Activated T-helper 17 cell treated with anti-CD3 and anti-CD28 coated beads, Interleukin-2, amount 50 U/mL, for 72 hours (primary cell): ENCODE measurements around the gene QRFP. TPM values are rescaled to one million over a fixed set of nuclear protein-coding genes. Genes with fewer than 3 reads are reported as not detected.
A peak's percentile ranks its signal among the peaks of the same experiment; 100 is the strongest.

ENCODE experiments used
- ATAC-seq: fragments of 150-1000 bp; cut with Tn5 transposase; replicated peaks from 2 replicates; pipeline ENCODE4 v1.10.0; 2021; ENCODE audit warnings: mild to moderate bottlenecking, moderate library complexity
- H3K27ac Mint-ChIP-seq: one replicate; pipeline ENCODE4 v1.8.0; 2022; ENCODE audit warnings: mixed read lengths
- H3K27me3 Mint-ChIP-seq: one replicate; pipeline ENCODE4 v1.8.0; 2022; ENCODE audit warnings: mixed read lengths
- H3K36me3 Mint-ChIP-seq: one replicate; pipeline ENCODE4 v1.8.0; 2022; ENCODE audit warnings: low read depth, mild to moderate bottlenecking, mixed read lengths
- H3K4me1 Mint-ChIP-seq: one replicate; pipeline ENCODE4 v1.8.0; 2022; ENCODE audit warnings: mixed read lengths
- H3K4me3 Mint-ChIP-seq: one replicate; pipeline ENCODE4 v1.8.0; 2022; ENCODE audit warnings: mild to moderate bottlenecking, mixed read lengths
- H3K9me3 Mint-ChIP-seq: one replicate; pipeline ENCODE4 v1.8.0; 2022; ENCODE audit warnings: mixed read lengths
- total RNA-seq, 2 donors: library from RNA; stranded (reverse); gene quantifications; one replicate each; pipeline ENCODE4 v1.2.3, GENCODE V29; 2022

QRFP gene
- total RNA-seq, 2 donors from 2014 or later: not detected

DNA sequence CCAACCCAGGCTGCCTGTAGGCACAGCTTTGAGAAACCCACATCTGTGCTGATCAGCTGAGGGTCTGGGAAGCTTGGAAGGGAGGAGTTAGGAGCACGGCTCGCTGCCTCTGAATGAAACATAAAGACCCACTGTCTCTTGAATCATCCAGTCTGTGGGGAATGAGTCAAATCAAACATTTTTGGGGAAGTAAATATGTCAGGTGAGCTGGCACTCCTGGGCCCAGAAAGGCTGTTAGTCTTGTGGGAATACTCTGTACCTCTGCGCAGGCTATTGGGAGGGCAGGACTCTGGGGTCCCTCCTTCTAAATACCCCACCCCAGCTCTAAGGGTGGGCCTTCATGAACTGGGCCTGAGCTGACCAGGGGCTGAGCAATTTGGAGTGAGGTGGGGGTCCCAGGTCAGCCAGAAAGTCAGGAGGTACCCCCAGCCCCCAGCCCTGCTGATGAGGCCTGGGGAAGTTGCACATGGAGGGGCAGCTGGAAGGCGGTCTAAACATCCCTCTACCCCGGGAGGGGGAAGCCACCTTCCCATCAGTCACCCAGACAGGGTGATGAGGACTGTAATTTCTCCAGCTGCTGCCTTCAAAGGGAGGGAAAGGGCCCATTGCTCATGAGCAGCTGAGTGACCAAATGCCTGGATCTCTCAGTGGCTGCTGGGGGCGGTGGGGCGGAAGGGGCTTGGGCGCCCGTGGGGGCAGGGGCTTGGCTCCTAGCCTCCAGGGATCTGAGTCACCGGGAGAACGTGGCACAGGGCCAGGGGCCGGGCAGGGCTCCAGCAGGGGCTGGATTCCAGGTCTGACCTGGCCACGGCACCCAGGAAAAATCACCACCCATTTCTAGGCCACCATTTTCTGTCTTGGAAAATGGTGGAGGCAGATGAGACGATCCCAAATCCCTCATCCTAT lies 31.6 kb upstream of the QRFP start:
- H3K27ac Mint-ChIP-seq: no peak overlapping the region
- peaks cover 5% of the 10 kb centered on the region for H3K4me1 Mint-ChIP-seq
- no peak overlapping the region for H3K4me3 Mint-ChIP-seq
- peak; percentile 39 for ATAC-seq
- peaks cover 24% of the 10 kb centered on the region for H3K27me3 Mint-ChIP-seq
- H3K36me3 Mint-ChIP-seq: no peaks in the 10 kb centered on the region
- no peaks in the 10 kb centered on the region for H3K9me3 Mint-ChIP-seq

DNA sequence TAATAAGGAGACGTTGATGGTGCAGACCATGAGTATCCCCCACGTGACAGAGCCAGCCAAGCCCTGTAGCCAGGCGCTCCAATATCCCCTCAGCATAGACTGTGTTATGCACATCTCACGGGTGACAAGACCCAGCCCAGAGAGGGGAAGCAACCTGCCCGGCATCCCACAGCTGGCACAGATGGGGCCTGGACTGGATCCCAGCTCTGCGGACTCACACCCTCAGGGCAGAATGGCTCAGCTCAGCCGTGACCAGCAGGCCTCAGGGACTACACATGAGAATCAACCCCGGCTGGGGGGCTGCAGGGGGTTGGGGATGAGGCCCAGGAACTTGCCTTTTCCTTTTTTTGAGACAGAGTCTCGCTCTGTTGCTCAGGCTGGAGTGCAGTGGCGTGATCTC lies 30.7 kb upstream of the QRFP start:
- H3K9me3 Mint-ChIP-seq: no peaks in the 10 kb centered on the region
- no peaks in the 10 kb centered on the region for H3K36me3 Mint-ChIP-seq
- H3K4me3 Mint-ChIP-seq: no peak overlapping the region
- H3K27me3 Mint-ChIP-seq: peaks cover 22% of the 10 kb centered on the region
- H3K4me1 Mint-ChIP-seq: peaks cover under 1% of the 10 kb centered on the region
- H3K27ac Mint-ChIP-seq: no peak overlapping the region
- no peak for ATAC-seq

DNA sequence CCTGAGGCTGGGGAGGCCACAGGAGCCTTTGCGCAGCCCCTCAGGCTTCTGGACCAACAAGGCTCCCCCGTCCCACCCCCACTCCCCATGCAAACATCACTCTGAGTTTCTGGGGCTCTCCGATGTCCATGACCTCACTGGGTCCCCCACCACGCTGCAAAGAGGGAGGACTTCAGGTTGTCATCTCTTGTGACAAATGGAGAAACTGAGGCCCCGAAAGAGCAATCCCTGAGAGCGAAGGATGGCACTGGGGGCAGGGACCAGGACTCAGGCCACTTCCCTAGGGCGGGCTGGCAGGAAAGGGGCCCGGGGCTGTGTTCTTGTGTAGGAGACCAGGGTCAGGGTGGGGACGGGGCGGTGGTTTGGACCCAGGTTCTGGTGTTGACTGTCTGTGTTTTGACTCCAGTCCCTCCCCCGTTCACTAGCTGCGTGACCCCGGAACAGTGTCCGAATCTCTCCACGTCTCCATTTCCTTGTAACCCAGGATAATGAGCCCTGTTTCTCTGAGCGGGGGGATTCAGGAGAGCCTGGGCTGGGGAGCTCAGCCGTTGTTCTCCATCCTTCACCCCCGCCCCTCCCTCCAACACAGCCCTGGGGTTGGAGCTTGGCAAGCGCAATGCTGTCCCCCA lies 28.6 kb upstream of the QRFP start:
- H3K27ac Mint-ChIP-seq: no peak overlapping the region
- H3K9me3 Mint-ChIP-seq: no peaks in the 10 kb centered on the region
- H3K27me3 Mint-ChIP-seq: peaks cover 14% of the 10 kb centered on the region
- no peak overlapping the region for H3K4me3 Mint-ChIP-seq
- no peaks in the 10 kb centered on the region for H3K4me1 Mint-ChIP-seq
- no peaks in the 10 kb centered on the region for H3K36me3 Mint-ChIP-seq
- ATAC-seq: no peak

DNA sequence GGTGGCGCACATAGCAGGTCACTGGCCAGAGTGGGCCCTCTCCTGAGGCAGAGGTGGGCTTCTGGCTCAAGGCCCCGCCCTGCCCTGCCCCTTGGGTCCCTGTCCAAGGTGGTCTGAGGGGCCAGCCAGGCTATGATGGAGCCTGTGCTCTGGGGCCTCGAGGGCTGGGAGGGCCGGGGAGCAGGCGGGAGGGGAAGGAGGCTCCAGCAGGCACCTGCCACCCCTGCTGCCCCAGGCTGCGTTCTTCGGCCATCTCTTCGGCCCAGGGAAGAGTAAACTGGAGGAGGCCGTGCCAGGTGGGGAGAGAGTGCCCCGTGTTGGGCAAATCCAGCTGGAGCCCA lies 27.8 kb upstream of the QRFP start:
- Mint-ChIP-seq H3K27ac (no peak overlapping the region), H3K4me1 (no peaks in the 10 kb centered on the region), H3K4me3 (no peak overlapping the region), H3K36me3 (no peaks in the 10 kb centered on the region), H3K9me3 (no peaks in the 10 kb centered on the region), H3K27me3 (peaks cover 11% of the 10 kb centered on the region)
- ATAC-seq: no peak

DNA sequence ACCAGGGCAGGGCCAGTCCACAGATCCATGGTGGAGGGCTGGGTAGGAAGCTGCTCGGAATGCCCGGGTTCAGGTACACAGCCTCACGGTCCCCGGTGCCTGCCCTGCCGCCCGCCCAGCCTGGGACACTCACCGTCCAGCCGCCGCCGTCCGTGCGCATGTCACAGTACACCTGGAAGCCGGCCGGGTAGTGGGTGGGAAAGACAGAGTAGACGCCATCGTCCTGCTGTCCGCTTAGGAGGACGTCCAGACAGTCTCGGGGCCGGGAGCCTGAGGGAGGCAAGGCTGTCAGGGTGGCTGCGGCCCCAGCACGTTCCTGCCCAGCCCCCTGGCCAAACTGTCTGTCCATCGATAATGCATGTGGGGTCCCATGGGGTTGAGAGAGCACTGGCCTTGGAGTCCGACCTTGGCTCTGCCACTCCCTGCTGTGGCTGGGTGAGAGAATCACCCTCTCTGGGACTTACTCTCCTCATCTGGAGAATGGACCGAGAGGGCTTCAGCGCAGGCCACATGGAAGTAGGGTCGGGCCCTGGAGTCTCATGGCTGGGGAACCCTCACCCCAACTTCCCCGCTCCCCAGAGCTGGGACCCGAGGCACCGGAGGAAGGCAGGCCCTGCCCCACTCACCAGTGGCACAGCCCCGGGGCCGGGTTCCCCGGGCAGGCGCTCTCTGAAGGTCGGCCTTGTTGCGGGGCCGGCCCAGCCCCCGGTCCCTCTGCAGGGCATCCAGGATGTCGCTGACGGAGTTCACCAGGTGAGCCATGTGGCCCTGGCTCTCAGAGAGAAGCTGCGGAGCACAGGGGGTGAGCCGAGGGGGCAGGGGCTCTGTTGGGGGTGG lies 27.2 kb upstream of the QRFP start:
- Mint-ChIP-seq H3K27ac (no peak overlapping the region), H3K4me1 (no peaks in the 10 kb centered on the region), H3K9me3 (no peaks in the 10 kb centered on the region), H3K4me3 (no peak overlapping the region), H3K27me3 (peaks cover 11% of the 10 kb centered on the region), H3K36me3 (no peaks in the 10 kb centered on the region)
- no peak for ATAC-seq

DNA sequence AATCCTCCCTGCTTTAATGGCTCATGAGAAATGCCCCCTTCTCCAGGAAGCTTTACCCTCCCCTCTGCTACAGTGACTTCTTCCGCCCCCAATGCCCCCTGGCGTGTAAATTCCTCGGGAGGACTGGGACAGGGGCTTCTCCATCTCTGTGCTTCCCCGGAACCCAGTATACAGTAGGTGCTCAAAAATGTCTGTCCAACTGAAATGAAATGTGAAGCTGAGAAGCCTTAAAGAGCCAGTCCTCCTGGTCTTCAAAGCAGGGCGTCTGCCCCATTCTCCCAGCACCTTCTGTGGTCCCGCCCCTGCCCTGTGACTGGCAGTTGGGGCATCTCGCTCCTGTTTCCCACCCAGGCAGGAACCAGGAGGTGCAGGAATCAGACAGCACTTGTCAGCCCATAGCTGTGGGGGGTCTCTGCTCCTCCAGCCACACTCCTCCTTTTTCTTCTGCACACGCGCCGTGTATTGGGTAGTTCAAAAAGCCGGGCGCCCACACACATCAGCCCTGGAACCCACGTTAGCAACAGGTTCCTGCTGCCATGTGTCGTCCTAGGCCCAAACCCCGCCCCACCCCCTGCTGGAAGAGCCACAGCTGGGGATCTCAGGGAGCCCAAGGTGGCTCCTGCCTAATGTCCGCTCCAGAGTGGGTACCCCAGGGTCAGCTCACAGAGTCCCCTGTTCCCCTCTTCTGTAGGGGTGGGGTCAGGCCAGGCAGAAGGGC lies 26.4 kb upstream of the QRFP start:
- Mint-ChIP-seq H3K27me3 (peaks cover 9% of the 10 kb centered on the region), H3K4me3 (no peak overlapping the region), H3K4me1 (no peaks in the 10 kb centered on the region), H3K36me3 (no peaks in the 10 kb centered on the region), H3K27ac (no peak overlapping the region), H3K9me3 (no peaks in the 10 kb centered on the region)
- ATAC-seq: no peak

DNA sequence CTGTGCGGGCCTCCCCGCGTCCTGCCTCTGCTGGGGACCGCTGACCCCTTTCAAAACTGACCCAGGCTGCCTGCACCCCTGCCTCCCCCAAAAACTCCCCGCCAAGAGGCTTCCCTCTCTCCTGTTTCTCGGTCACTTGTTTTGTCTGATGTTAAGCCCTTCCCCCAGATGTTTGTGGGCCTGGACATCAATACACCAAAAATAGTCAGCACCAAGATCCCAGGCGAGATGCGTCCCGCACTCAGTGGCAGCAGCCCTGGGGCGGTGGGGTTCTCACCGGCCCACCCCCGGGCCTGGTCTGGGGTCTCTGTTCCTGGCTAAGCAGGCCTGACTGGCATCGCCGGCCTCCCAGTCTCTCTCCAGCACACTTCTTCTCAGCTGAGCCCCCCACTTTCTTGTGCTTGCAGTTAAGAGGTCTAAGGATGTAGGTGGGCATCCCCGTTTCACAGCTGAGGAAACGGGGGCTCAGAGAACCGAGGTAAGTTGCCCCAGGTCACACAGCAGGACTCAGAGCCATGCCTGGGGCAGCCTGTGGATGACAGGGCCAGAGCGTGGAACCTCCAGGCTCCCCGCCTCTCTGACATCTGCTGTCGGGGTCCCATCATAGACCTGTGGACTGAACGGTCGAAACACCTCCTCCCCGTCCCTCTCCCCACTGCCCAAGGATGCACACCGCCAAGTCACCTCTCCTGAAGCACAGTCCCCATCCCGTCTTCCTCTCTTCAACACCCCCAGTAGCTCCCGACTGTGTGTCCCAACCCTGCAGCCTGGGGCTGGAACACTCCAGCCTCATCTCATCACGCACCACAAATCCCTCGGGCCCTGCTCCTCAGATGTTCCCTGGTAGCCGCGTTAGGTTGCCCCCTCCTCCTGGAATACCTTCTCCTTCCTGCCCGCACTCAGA lies 25.6 kb upstream of the QRFP start:
- no peak overlapping the region for H3K4me3 Mint-ChIP-seq
- peaks cover 8% of the 10 kb centered on the region for H3K27me3 Mint-ChIP-seq
- H3K9me3 Mint-ChIP-seq: no peaks in the 10 kb centered on the region
- H3K4me1 Mint-ChIP-seq: no peaks in the 10 kb centered on the region
- no peaks in the 10 kb centered on the region for H3K36me3 Mint-ChIP-seq
- no peak for ATAC-seq
- no peak overlapping the region for H3K27ac Mint-ChIP-seq

DNA sequence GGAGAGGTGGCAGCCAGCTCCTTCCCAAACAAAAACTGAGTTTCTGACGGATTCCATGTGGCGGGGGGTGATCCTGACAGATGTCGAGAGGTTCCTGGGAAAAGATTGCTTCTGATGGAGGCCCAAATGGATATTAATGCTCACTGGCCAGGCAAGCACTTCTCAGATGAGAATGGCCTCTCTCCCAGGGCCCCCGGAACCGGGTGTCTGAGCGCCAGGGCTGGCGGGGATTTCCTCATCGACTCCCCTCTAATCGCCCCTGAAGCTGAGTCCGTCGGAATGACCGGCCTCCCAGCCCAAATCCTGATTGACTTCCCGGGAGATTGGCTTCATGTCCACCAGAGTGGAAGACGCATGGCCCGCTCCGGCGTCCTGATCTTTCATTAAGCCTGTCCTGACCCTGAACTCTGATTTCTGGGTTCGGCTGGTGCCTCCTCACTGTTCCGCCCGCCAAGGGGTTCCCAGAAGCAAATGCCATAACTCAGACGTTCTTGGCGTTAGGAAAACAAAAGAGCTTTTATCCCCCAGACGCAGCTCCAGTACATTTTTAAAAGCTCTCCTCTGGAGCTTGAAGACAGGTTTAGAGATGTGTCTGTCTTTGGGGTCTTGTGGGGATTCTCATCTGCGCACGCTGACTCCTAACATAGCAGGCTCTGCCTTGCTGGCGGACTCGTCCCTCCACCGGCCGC lies 24.8 kb upstream of the QRFP start:
- Mint-ChIP-seq H3K4me3 (no peak overlapping the region), H3K27ac (no peak overlapping the region), H3K27me3 (peaks cover 8% of the 10 kb centered on the region), H3K9me3 (no peaks in the 10 kb centered on the region), H3K4me1 (no peaks in the 10 kb centered on the region), H3K36me3 (no peaks in the 10 kb centered on the region)
- no peak for ATAC-seq

DNA sequence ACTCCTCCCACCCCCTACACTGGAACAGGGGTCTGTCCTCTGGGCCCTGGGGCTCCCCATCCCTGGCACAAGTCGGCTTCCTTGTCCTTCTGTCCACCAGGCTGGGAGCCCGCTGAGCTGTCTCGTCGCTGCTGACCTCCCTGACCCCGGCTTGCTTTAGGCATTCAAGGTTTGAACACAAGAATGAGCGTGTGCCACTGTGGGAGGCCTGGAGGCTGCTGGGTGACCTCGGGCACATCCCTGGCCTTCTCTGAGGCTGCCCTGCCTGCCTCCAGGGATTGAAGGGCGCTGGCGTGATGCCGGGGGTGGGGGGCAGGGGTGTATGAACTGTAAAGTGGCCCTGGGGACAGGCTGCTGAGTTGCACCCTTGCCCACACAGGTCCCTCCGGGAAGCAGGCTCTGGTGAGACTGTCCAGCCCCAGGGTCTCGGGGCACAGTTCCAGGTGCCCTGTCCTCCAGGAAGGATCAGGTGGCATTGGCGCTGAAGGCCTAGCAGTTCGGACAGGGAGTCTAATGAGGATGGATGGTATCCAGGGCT lies 24.2 kb upstream of the QRFP start:
- H3K27me3 Mint-ChIP-seq: peaks cover 8% of the 10 kb centered on the region
- H3K27ac Mint-ChIP-seq: no peak overlapping the region
- no peaks in the 10 kb centered on the region for H3K9me3 Mint-ChIP-seq
- no peaks in the 10 kb centered on the region for H3K4me1 Mint-ChIP-seq
- ATAC-seq: no peak
- no peaks in the 10 kb centered on the region for H3K36me3 Mint-ChIP-seq
- H3K4me3 Mint-ChIP-seq: no peak overlapping the region

DNA sequence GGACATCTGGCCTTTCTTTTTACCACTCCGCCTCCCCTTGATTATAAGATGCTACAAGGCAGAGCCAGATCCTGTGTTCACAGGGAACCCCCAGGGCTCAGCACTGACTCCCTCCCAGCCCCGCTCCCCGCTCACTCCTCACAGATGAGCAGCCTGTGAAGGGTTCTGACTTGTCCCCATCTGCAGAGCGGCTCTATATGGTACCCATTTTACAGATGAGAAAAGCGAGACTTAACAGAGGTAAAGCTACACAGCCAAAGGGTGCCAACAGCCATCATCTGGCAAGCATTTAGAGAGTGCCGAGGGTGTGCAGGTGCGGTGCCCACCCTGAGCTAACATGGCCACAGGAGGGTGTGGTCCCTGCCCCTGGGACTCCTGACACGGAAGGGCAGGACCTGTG lies 23.6 kb upstream of the QRFP start:
- H3K36me3 Mint-ChIP-seq: no peaks in the 10 kb centered on the region
- H3K27me3 Mint-ChIP-seq: peaks cover 8% of the 10 kb centered on the region
- H3K4me3 Mint-ChIP-seq: no peak overlapping the region
- H3K27ac Mint-ChIP-seq: no peak overlapping the region
- ATAC-seq: no peak
- no peaks in the 10 kb centered on the region for H3K4me1 Mint-ChIP-seq
- no peaks in the 10 kb centered on the region for H3K9me3 Mint-ChIP-seq

DNA sequence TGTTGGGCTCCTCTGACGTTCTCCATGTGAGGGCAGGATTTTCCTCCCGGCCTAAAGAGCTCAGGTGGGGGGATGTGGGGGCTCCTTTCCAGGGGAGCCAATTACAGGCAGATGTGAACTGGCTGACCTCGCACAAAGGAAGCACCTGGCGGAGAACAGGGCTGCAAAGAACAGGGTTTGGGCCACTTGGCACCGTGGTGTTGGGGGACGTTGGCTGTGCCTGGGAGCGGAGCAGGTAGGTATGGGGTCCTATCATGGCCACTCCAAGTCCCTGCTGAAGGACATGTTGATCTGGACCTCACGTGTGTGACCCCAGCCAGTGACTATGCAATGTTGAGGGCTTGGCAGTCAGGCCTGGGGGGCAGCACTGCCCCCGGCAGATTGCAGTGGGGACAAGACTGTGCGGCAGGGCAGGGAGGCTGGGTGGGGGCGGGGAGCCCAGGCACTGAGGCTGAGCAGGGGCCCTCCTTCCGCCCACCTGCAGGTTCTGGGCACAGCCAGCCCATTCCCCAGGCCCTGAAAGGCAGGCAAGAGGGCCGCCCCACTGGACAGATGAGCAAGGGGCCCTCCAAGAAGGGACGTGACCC lies 23.0 kb upstream of the QRFP start:
- no peak overlapping the region for H3K4me3 Mint-ChIP-seq
- no peaks in the 10 kb centered on the region for H3K36me3 Mint-ChIP-seq
- ATAC-seq: no peak
- no peaks in the 10 kb centered on the region for H3K9me3 Mint-ChIP-seq
- H3K27ac Mint-ChIP-seq: no peak overlapping the region
- H3K27me3 Mint-ChIP-seq: peaks cover 8% of the 10 kb centered on the region
- no peaks in the 10 kb centered on the region for H3K4me1 Mint-ChIP-seq

DNA sequence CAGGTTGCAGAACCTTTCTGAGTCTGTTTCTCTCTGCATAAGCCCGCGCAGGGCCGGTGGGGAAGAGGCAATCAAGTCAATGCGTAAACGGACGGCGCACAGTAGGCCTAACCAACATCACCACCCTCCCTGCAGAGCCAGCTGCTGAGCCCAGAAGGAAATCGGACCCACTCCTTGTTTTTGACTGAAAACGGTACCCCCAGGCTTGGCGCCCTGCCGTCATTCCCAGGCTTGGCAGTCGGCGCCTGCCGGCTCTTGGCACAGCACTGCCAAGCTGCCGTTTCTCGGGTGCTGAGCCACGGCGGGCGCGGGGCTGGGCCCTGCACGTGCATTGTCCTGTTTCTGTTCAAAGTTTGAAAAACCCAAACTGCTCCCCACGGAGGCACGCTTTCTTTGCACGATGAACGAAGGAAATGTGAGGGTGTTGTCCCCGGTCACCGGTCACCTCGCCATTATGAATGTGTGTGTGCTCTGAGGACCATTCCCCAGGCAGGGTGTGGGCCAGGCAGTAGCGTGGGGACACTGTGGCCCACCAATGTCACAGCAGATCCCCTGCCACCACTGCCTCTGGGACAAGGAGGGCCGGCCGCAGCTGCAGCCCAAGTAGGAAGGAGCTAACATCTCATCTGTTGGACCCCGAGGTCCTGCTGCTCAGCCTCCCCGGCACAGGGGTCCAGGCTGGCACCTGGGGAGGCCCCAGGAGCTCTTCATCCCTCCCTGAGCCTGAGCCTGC lies 22.4 kb upstream of the QRFP start:
- Mint-ChIP-seq H3K27me3 (peaks cover 8% of the 10 kb centered on the region), H3K4me3 (no peak overlapping the region), H3K27ac (no peak overlapping the region), H3K36me3 (no peaks in the 10 kb centered on the region), H3K9me3 (no peaks in the 10 kb centered on the region), H3K4me1 (no peaks in the 10 kb centered on the region)
- ATAC-seq: no peak
